Inflammatory macrophage (primary cell): ENCODE data around the gene AMOTL1.
"Not testable (repeated sequence)": the region's sequence is repeated elsewhere in the genome, so short reads cannot be mapped to it uniquely, and the experiment has no call there.

ENCODE experiments used
- DNase-seq, 2 donors: peaks; one replicate each; pipeline ENCODE4 v3.0.0-alpha.2; 2020 to 2022

AMOTL1 gene

GRCh38 chr11:94882931-94883330 is 114.8 kb downstream of the AMOTL1 start:
- no peak for DNase-seq

DNA sequence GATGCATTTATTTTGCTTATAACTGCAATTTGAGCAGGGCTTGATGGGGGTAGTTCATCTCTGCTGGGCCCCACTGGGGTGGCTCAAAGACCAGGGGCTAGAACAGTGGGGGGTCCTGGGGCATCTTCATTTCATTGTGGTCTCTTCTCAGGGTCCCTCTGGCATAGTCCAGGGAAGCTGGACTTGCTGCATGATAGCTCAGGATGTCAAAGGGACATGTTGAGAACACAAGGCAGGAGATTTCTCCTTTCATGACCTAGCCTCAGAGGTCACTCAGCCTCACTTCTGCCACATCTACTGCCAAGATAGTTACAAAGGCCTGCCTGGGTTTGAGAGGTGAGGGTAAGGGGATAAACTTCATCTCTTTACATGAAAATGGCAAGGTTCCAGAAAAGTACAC is 115.7 kb downstream of the AMOTL1 start:
- no peak for DNase-seq

GRCh38 chr11:94884376-94884775 is 116.2 kb downstream of the AMOTL1 start:
- peak; percentile 34 to 60 for DNase-seq

- DNase-seq = no peak
Observed at GRCh38 chr11:94885133-94885532, 117.0 kb downstream of the AMOTL1 start.

DNA sequence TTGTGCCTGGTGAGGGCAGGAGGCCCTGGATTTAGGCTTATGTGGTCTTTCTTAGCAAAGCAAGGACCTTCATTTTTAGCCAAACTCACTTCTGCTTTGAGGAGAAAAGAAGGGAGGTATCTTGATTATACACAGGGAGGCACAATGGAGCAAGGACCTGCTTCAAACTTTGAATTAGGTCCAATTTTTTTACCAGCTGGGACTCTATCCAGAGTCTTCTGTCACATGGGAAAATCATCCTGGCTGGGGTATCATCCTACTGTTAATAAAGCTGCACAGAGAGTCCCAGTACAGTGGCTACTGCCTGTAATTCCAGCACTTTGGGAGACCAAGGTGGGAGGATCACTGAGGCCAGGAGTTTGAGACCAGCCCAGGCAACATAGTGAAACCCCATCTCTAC is 117.4 kb downstream of the AMOTL1 start:
- no peak for DNase-seq

DNA sequence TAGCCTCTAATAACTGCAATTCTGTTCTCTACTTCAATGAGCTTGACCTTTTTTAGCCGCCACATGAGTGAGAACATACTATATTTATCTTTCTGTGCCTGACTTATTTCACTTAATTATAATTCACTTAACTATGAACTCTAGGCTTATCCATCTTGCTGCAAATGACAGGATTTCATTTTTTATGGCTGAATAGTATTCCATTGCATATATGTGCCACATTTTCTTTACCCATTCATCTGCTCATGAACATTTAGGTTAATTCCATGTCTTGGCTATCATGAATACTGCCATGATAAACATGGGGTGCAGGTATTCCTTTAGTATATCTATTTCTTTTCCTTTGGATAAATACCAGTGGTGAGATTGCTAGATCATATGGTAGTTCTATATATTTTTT is 120.0 kb downstream of the AMOTL1 start:
- no peak for DNase-seq

- no peak for DNase-seq
Observed at GRCh38 chr11:94895451-94895850, 127.3 kb downstream of the AMOTL1 start.

- DNase-seq = peak in 1 of 2 donors; percentile 26
Observed at GRCh38 chr11:94895971-94896370, 127.8 kb downstream of the AMOTL1 start.

- DNase-seq = peak; percentile 60 to 62
Observed at GRCh38 chr11:94897330-94897768, 129.2 kb downstream of the AMOTL1 start.

GRCh38 chr11:94907226-94907625 is 139.1 kb downstream of the AMOTL1 start:
- DNase-seq = no peak

DNA sequence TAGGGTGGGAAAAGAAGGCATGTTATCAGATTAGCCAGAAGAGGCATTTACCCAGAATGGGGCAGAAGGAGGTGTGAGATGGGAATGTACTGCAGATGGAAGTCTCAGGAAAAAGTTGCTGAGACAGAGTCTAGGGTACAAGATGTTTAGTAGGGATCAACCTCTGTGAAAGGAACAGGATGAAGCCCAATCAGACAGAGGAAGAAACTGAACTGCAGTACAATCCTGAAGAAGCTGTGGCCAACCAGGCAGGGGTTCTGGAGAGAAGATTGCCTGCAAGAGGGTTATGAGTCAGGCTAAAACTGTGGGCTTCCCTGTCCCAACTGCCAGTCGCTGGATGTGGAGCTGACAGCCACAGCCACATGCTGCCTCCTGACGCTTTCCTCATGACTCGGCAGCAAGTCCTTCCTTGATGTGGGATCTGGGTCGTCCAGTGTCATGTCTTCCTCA is 141.2 kb downstream of the AMOTL1 start:
- peak; percentile 21 to 48 for DNase-seq

DNA sequence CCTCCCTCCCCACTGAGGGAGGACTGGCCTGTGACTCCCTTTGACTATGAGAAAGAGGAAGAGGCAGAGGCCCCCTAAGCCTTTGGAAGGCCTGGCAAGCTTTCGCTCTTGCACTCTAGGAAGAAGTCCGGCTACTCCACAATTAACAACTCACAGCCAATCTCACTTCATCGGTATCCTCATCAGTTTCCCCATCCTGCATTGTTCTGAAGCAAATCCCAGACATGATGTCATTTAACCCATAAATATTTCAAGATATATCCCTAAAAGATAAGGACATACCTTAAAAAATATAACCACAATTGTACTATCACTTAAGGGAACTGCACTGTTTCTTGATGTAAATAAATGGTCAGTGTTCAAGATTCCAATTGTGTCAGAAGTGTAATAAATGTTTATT is 142.1 kb downstream of the AMOTL1 start:
- DNase-seq = no peak

DNA sequence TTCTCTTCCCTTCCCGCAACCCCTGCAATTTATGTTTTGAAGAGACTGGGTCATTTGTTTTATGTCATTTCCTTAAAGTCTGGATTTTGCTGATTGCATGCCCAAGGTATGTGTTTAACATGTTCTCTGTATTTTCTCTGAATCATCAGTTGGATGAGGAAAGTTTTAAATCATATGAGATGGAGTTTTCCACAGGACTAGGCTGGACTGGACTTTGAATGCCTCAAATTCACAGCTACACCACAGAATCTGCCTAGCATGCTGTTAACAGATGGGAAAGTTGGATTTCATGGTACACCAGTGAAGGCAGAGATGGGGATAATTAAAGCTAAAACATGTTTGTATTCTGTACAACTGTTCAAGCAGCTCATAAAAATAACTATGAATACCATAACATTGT is 142.6 kb downstream of the AMOTL1 start:
- no peak for DNase-seq

DNA sequence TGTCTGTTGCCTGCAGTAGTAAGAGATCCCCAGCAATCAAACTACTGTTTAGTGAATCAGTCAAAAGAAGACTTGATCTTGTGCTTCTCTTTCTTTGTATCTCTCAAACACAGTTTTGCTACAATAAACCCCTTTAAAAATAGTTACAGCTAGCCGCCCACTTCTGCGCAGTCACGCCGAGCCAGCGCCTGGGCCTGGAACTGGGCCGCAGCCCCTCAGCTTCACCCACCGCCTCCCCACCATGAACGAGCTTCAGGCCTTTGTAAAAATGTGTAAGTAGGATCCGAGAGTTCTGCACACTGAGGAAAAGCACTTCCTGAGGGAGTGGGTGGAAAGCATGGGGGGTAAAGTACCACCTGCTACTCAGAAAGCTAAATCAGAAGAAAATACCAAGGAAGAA is 144.7 kb downstream of the AMOTL1 start:
- no peak for DNase-seq

GRCh38 chr11:94913718-94914394 is 145.7 kb downstream of the AMOTL1 start:
- DNase-seq = not testable (repeated sequence)

- peak; percentile 8 to 44 for DNase-seq
Observed at GRCh38 chr11:94920311-94920710, 152.2 kb downstream of the AMOTL1 start.

DNA sequence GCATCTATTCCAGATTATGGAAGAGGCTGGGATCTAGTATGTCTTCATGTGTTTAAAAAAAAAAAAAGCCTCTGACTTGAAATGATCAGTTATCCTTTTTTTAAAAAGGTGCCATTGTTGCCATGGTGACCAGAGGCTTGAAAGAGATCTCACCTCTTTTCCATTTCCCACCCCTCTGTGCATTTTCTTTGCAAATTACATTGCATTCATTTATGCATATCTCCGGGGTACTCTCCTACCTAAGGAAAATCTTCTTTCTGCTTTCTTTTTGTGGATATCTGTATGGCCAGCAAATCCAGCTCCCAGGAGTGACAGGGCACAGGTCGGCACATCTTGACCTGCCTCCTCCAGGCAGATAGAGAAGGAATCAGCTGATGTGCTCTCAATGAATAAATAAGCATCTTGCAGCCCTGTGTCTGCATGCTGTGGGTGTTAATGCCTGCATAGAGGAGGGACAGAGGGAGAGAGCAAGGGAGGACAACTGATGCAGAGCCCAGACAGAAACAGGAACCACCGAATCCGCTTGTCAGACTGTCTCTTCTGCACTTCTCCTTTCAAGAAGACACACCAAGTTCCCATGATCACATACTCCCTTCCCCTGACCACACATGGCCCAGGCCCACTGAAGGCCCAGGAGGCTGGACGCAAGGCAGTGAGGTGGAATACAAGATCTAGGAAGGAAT is 154.3 kb downstream of the AMOTL1 start:
- DNase-seq = peak; percentile 70 to 71

DNA sequence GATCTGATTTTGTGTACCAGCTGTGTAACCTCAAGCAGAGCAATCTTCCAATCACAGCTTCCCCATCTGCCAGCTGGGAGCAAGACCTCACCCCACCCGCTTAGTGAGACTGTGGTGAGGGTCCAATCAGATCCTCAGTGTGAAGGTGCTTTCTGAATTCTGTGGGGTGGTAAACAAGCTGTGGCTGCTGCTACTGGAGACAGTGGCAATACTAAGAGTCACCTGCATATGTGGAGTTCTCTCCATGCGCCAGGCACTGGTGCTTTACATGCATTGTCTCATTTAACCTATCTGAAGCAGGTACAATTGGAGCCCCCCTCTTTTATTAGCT is 154.8 kb downstream of the AMOTL1 start:
- no peak for DNase-seq

DNA sequence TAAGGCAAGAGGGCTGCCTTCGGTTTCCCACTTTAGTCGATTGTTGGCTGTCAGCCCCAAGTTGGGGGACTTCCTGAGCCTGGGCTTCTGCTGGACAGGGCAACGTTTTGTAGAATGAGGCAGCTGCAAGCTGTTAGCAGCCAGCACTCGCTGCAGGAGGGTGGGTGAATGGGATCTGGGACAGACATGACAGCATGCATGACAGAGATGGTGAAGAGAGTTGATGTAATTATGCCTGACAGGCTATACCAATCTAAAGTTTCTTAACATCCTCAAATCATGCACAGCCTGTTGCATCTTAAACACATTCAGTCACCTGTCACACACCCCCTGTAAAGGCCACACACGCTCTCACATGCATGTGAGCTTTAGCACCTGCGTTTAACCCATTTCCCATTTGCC is 156.0 kb downstream of the AMOTL1 start:
- no peak for DNase-seq

DNA sequence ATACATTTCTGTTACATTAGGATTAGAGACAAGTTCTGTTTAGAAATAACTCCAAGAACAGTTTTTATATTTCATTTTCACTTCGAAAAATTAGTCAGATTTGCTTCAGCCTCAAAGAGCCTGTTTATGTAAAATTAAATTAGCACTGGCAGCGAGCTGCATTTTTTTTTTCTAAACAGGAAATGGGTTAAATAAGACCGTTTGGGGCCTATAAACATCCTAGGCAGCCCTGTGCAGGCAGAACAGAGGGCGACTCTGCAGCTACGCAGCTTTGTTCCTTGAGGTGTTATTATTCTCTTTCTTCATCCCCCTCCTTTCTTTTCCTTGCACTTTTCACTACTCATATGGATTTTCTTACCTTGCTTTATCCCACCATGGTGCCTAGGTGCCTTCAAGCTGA is 156.5 kb downstream of the AMOTL1 start:
- no peak for DNase-seq

GRCh38 chr11:94925422-94926270 is 157.5 kb downstream of the AMOTL1 start:
- no peak for DNase-seq

DNA sequence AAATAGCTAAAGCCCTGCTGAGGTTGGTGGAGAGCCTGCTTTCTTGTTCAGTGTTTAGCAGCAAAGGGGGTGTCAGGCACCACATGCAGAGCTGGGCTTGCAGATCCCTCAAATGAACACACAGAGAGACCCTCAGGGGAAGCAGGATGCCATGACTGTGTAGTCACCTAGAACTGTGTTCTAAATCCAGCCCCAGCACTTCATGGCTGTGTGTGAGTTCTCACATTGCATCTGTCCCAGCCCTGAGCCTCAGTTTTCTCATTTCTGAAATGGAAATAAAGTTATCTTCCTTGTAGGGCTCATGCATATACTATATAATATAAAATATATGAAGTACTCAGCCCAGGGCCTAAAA is 158.1 kb downstream of the AMOTL1 start:
- DNase-seq = no peak
